PC-3 (cell line): ENCODE data around the gene MAPK8IP1. TPM values are rescaled to one million over a fixed set of nuclear protein-coding genes. Genes with fewer than 3 reads are reported as not detected.

Experiments used
- ATAC-seq: fragments of 200-7000 bp; cut with Tn5 transposase; 2 replicates; pipeline ENCODE4 v1.9.1; 2020; ENCODE audit warnings: mild to moderate bottlenecking, moderate library complexity
- BruUV-seq: library from RNA; stranded (reverse); fragments of 400-500 nt; replicated peaks from 2 replicates; lab custom pipeline; 2021; lab: Mats Ljungman, UMichigan
- CTCF ChIA-PET: fragments of 300-600 bp; sonication (Branson Sonifier 250); formaldehyde crosslinking; loops from one replicate; lab custom pipeline; 2022; ENCODE audit warnings: antibody characterized with exemption; lab: Charles Lee
- POLR2A ChIA-PET: fragments of 300-600 bp; sonication (Branson Sonifier 250); formaldehyde crosslinking; loops from one replicate; lab custom pipeline; 2022; ENCODE audit warnings: antibody characterized with exemption; ENCODE audit not compliant: unreplicated experiment; lab: Charles Lee
- DNase-seq: peaks from one replicate; pipeline ENCODE4 v3.0.0-alpha.2; 2015
- H2AFZ ChIP-seq: fragments of 300-600 bp; sonication (generic); 2 replicates; pipeline ENCODE4 v1.6.0; 2016; ENCODE audit warnings: antibody characterized with exemption, low read length
- H3F3A ChIP-seq: fragments of 300-600 bp; sonication (generic); one replicate; pipeline ENCODE4 v1.6.0; 2017; ENCODE audit warnings: antibody characterized with exemption, low read length, control low read depth, mild to moderate bottlenecking; ENCODE audit not compliant: unreplicated experiment
- H3K27ac ChIP-seq: fragments of 300-600 bp; sonication (generic); 2 replicates; pipeline ENCODE4 v1.5.1; 2016; ENCODE audit warnings: mild to moderate bottlenecking, low read length
- H3K27me3 ChIP-seq: fragments of 300-600 bp; sonication (generic); 2 replicates; pipeline ENCODE4 v1.6.1; 2016; ENCODE audit warnings: low read length, mixed read lengths
- H3K36me3 ChIP-seq: fragments of 300-600 bp; sonication (generic); 2 replicates; pipeline ENCODE4 v1.6.1; 2016; ENCODE audit warnings: low read depth, mixed run types, low read length, mixed read lengths
- H3K4me1 ChIP-seq: fragments of 300-600 bp; sonication (generic); 2 replicates; pipeline ENCODE4 v1.5.1; 2016; ENCODE audit warnings: low read length; ENCODE audit not compliant: insufficient read depth
- H3K4me2 ChIP-seq: fragments of 300-600 bp; sonication (generic); 2 replicates; pipeline ENCODE4 v1.6.0; 2016; ENCODE audit warnings: low read length
- H3K4me3 ChIP-seq: fragments of 300-600 bp; sonication (generic); 2 replicates; pipeline ENCODE4 v1.5.1; 2016; ENCODE audit warnings: mild to moderate bottlenecking, low read length, mixed read lengths
- H3K79me2 ChIP-seq: fragments of 300-600 bp; sonication (generic); 2 replicates; pipeline ENCODE4 v1.6.1; 2017; ENCODE audit warnings: low read length, mixed read lengths
- H3K9ac ChIP-seq: fragments of 300-600 bp; sonication (generic); 2 replicates; pipeline ENCODE4 v1.6.0; 2016; ENCODE audit warnings: mild to moderate bottlenecking, low read length
- H3K9me2 ChIP-seq: fragments of 300-600 bp; sonication (generic); replicated peaks from 2 replicates; pipeline ENCODE4 v1.6.1; 2016; ENCODE audit warnings: mixed run types, low read length, mixed read lengths
- H3K9me3 ChIP-seq: fragments of 300-600 bp; sonication (generic); 2 replicates; pipeline ENCODE4 v1.6.1; 2016; ENCODE audit warnings: low read length, mixed read lengths
- H4K20me1 ChIP-seq: fragments of 300-600 bp; sonication (generic); 2 replicates; pipeline ENCODE4 v1.6.1; 2016; ENCODE audit warnings: low read length, mixed read lengths
- CTCF ChIP-seq: fragments of 300-600 bp; sonication (generic); conservative IDR thresholded peaks from 2 replicates; pipeline ENCODE4 v1.5.1; 2017; ENCODE audit warnings: antibody characterized with exemption, low read depth, mild to moderate bottlenecking, low read length
- EZH2 ChIP-seq: fragments of 300-600 bp; sonication (generic); IDR thresholded peaks from one replicate; pipeline ENCODE4 v1.6.1; 2017; ENCODE audit warnings: antibody characterized with exemption, mild to moderate bottlenecking, low read length; ENCODE audit not compliant: unreplicated experiment
- EZH2phosphoT487 ChIP-seq: fragments of 300-600 bp; sonication (generic); IDR thresholded peaks from 2 replicates; pipeline ENCODE4 v1.6.1; 2018; ENCODE audit warnings: mild to moderate bottlenecking, antibody characterized with exemption, low read length, borderline replicate concordance
- intact Hi-C: fragments of 100-400 bp; cut with micrococcal nuclease; formaldehyde crosslinking; loops from 2 replicates; pipeline ENCODE4 v1.9.0; 2023
- total RNA-seq: library from RNA; depleted of rRNA; stranded (reverse); fragments of >200 nt; gene quantifications from 2 replicates; pipeline ENCODE4 v1.2.3, GENCODE V29; 2014

Gene MAPK8IP1
- total RNA-seq, 1 experiment from 2014 or later = 7.1 TPM

GRCh38 chr11:45917623-45918330, 32.3 kb downstream of the MAPK8IP1 start, which contains the start of gene PEX16:
PEX16 (minus strand) TSS chr11:45917877; CDS start chr11:45917811, 66 bp downstream.
- no peaks in the 10 kb centered on the region for H3K27me3 ChIP-seq
- BruUV-seq = TSS peak; percentile 95
- peak; percentile 83 for ATAC-seq
- no peaks in the 10 kb centered on the region for H3K9me3 ChIP-seq
- peak within 1 kb of the TSS; percentile 98 for H3K4me2 ChIP-seq
- peak within 1 kb of the TSS; percentile 69 for H3K27ac ChIP-seq
- POLR2A ChIA-PET = interaction anchor here (0.5 kb wide), 1 partner anchor 71 kb away, joined by 5 read pairs; the partner anchor contains the start of gene CRY2
- H3K9me2 ChIP-seq = no peaks in the 10 kb centered on the region
- DNase-seq = peak; percentile 96
- no peaks in the 10 kb centered on the region for H3F3A ChIP-seq
- no peaks in the 10 kb centered on the region for H4K20me1 ChIP-seq
- H3K4me3 ChIP-seq = peak within 1 kb of the TSS; percentile 96
- H2AFZ ChIP-seq = peak within 1 kb of the TSS; percentile 94
- peaks cover 14% of the 10 kb centered on the region for H3K79me2 ChIP-seq
- CTCF ChIA-PET = interaction anchor here (0.5 kb wide), 1 partner anchor 1537 kb away, joined by 9 read pairs; no protein-coding TSS in a partner anchor
- H3K36me3 ChIP-seq = no peaks in the 10 kb centered on the region; the same call in 1 of the 2 replicates
- peak within 1 kb of the TSS; percentile 82 for H3K9ac ChIP-seq
- intact Hi-C loops = loop anchor here (1.0 to 2.0 kb wide), 4 partner anchors 37 to 74 kb away; partner anchors contain the start of gene CRY2
- H3K4me1 ChIP-seq = peaks cover 3% of the 10 kb centered on the region; the same call in 1 of the 2 replicates
- TF ChIP-seq EZH2 = no peak
- TF ChIP-seq EZH2phosphoT487 = no peak
- no peak for TF ChIP-seq CTCF

- BruUV-seq = no TSS peak
- no peaks in the 10 kb centered on the region for H3F3A ChIP-seq
- H3K9me3 ChIP-seq = no peaks in the 10 kb centered on the region
- peak overlapping the region; percentile 96 for H3K4me3 ChIP-seq
- TF ChIP-seq EZH2phosphoT487 (no peak), EZH2 (no peak), CTCF (no peak)
- no peaks in the 10 kb centered on the region for H4K20me1 ChIP-seq
- peaks cover 3% of the 10 kb centered on the region; the same call in 1 of the 2 replicates for H3K4me1 ChIP-seq
- peak overlapping the region; percentile 98 for H3K4me2 ChIP-seq
- H2AFZ ChIP-seq = peak overlapping the region; percentile 94
- POLR2A ChIA-PET = interaction anchor here (0.5 kb wide), 1 partner anchor 71 kb away, joined by 5 read pairs; the partner anchor contains the start of gene CRY2
- CTCF ChIA-PET = no interaction called here
- DNase-seq (peak; percentile 70), ATAC-seq (peak; percentile 67)
- peaks cover 18% of the 10 kb centered on the region for H3K79me2 ChIP-seq
- no peaks in the 10 kb centered on the region; the same call in 1 of the 2 replicates for H3K36me3 ChIP-seq
- peak overlapping the region; percentile 69 for H3K27ac ChIP-seq
- no peaks in the 10 kb centered on the region for H3K27me3 ChIP-seq
- intact Hi-C loops = loop anchor here (1.0 to 2.0 kb wide), 4 partner anchors 38 to 75 kb away; partner anchors contain the start of gene CRY2
- peak overlapping the region; percentile 82 for H3K9ac ChIP-seq
- no peaks in the 10 kb centered on the region for H3K9me2 ChIP-seq
Observed at GRCh38 chr11:45918331-45918941, 33.0 kb downstream of the MAPK8IP1 start.
